Measurements from ENCODE around the gene C14orf132.
"Not testable (repeated sequence)": the region's sequence is repeated elsewhere in the genome, so short reads cannot be mapped to it uniquely, and the experiment has no call there.

Gene C14orf132

DNA sequence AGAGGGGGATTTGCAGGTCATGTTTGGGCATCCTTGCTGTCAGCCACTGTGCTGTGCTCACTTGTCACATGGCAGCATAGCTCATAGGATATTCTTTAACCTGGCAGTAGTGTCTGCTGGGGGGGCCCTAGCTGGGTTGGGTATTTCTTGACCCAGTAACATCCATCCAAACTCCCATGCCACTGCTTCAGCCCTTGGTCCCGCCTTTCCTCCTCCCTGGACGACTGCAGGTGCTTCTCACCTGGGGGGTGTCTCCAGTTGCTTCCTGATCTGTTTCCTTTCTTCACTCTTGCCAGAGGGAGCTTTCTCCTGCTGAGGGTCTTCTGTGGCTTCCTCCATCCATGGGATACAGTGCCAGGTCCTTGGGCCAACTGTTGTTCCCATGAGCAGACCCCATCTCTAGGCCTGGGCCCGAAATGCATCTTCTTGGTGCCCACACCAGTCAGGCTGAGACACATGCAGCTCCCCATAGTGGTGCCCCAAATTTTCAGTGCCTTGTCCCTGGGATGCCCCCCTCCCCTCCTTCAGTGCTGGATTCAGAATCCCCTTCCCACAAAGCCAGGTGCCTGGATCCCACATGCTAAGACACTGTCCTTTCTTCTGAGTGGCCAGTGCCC, 20.5 kb downstream of the C14orf132 start:
- no peak for DNase-seq (ENCODE audit: low read depth in 2 of 2)

DNA sequence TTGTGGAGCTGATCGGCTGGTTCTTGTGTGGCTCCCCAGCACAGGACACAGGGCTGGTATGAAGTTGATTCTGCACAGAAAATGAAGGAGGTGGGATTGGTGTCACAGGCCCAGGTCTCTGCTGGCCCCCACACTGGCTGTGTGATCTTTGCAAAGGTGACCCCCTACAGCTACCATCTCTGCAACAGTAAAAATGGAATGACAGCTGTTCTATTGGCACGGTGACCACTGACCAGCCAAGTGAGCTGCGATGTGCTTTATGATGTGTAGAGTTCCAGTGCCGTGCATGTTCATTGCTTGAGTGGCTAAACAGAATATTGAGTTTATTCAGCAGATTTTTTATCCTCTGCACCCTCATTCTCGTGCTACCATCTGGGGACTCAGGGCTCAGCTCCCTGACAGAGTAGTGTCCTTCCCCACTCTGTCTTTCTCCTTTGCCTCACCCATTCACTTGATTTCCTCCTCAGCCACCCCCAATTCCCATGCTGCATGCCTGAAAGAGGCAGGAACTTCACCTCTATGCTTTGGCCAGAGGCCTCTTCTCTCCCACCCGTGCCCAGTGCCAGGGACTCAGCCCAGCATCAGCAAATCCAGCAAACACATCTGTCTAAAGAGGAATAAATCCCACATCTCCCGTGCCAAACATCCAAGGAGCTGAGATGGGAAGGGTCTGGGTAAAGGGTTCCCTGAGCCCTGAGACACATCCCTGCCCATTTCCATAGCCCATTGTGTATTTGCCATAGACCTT, 21.2 kb downstream of the C14orf132 start:
- no peak for DNase-seq (ENCODE audit: low read depth in 2 of 2)

- no peak for DNase-seq (ENCODE audit: low read depth in 2 of 2)
Measured at GRCh38 chr14:96062010-96062409, 22.8 kb downstream of the C14orf132 start.

DNA sequence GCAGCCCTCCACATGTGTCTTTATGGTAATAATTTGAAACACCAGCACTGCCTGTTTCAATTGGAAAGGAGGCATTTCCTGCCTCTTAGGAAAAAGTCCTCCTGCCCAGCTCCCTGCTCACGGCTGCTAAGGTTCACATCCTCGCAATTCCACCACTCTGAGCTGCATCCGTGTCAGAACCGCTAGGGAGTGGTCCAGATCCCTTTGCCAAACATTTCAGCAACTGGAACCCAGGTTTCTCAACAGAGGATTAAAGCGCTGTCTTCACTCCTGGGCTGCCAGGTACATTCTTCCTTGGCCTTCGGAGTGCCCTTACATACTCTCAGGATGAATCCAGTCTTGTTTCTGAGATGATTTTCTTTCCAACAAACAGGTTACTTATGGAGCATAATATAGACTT, 23.3 kb downstream of the C14orf132 start:
- DNase-seq (ENCODE audit: low read depth in 2 of 2): no peak

- no peak for DNase-seq (ENCODE audit: low read depth in 2 of 2)
Measured at GRCh38 chr14:96064866-96065265, 25.7 kb downstream of the C14orf132 start.

DNA sequence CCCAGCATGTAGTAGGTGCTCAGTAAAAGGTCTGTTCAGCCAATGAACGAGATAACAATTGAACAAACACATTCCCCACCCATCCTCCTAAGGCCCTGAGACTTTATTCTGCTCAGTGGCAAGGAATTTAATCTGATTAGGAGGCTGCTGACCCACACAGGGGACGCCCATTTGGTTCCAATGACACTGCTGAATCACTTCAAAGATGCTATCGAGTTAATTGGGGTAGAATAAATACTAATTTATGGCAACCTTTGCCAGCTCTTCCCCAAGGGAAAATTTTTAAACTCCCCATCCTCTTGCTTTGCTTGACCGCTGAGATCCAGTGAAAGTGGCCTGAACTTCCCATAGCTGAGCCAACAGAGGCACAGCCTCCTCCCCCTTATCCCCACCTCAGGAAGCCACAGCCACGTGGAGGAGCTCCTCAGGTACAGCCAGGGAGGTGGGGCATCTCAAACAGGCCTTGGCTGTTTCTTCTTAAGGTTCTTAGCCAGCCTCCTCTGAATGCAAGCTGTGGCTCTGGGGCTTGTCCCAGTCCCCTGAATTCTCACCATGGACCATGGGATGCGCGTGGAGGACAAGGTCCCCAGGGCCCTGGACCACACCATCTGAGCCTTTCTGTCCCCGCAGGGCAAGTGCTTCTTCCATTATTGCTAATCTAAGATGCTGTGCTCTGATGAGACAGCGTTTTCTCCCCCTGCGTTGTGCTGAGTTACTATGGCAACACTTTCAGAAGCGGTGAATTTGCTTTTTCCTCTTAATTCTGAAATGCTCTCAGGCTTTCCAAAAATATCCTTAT, 26.7 kb downstream of the C14orf132 start:
- no peak for DNase-seq (ENCODE audit: low read depth in 2 of 2)

DNA sequence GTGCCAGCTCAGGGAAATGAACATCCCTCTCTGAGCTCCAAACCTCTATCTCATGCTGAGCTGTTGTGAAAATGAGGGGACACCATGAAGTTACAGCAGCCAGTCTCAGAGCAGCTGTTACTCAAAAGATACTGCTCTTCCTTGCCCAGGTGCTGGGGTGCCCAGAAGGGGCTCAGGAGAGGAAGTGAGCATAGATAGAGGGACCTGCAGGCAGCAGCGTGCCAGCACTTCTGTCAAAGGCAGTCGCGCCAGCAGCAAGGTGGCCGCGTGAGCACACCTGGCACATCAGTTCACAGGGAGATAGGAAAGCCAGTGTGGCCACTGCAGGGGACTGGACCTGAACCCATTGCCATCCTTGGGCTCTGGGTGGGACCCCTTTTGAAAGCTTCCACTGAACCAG, 27.8 kb downstream of the C14orf132 start:
- no peak for DNase-seq (ENCODE audit: low read depth in 2 of 2)

- no peak for DNase-seq (ENCODE audit: low read depth in 2 of 2)
Measured at GRCh38 chr14:96067985-96068930, 29.1 kb downstream of the C14orf132 start.

DNA sequence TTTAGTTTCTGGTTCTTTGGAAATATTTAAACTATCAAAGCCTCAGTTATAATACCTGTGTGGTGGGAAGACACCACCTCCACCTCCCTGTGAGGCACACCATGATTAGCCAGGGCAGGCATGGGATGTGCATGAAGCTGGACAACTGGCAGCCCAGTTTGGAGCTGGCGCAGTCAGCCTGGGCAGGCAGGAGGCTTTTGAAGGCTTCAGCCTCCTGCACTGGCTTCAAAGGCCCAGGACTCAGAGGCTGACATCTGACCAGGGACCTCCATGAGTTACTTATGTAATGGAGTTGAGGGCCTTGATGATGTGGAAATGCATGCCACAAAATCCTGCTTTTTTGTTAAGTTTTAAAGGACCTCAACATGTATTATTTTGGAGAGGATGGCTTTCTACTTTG, 30.3 kb downstream of the C14orf132 start:
- no peak for DNase-seq (ENCODE audit: low read depth in 2 of 2)

GRCh38 chr14:96071561-96071960, 32.4 kb downstream of the C14orf132 start:
- no peak for DNase-seq (ENCODE audit: low read depth in 2 of 2)

DNA sequence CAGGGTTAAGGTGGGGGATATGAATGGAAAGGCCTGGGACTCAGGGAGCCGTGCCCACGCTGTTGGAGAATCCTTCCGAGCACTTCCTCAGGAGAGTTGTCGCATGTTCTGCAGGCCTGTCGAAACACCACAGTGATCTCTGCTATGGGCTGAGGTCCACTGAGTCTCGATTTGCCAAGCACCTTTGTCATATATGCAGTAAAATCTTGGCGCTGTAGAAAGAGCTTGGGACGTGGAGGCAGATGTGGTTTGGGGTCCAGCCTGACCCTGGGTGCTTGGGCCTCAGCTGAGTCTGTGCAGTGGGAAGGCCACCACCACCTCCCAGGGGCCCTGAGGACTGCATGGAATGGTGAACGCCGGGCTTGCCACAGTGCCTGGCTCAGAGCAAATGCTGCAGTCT, 32.9 kb downstream of the C14orf132 start:
- no peak for DNase-seq (ENCODE audit: low read depth in 2 of 2)

- DNase-seq (ENCODE audit: low read depth in 2 of 2): no peak
Measured at GRCh38 chr14:96072746-96073145, 33.6 kb downstream of the C14orf132 start.

- not testable (repeated sequence) for DNase-seq (ENCODE audit: low read depth in 2 of 2)
Measured at GRCh38 chr14:96073260-96074039, 34.3 kb downstream of the C14orf132 start.

GRCh38 chr14:96077983-96078624, 38.9 kb downstream of the C14orf132 start:
- no peak for DNase-seq (ENCODE audit: low read depth in 2 of 2)

GRCh38 chr14:96078625-96079016, 39.5 kb downstream of the C14orf132 start:
- no peak for DNase-seq (ENCODE audit: low read depth in 2 of 2)

DNA sequence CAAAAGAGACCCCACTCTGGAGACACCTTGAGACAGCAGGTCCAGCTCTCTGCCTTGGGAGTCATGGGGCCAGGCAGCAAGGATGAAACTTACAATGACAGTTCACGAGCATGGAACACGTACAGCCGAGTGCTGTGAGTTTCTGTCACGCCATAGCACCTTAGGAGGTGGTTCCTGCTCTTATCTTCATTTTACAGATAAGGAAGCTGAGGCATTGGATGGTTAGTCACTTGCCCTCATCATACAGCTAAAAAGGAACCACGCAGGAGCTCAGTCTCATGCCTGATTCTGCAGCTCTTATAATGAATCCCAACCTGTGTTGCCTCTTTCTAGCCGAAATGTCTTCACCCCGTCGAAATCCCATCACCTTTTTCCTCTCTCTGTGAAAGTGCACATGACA, 39.9 kb downstream of the C14orf132 start:
- no peak for DNase-seq (ENCODE audit: low read depth in 2 of 2)

DNA sequence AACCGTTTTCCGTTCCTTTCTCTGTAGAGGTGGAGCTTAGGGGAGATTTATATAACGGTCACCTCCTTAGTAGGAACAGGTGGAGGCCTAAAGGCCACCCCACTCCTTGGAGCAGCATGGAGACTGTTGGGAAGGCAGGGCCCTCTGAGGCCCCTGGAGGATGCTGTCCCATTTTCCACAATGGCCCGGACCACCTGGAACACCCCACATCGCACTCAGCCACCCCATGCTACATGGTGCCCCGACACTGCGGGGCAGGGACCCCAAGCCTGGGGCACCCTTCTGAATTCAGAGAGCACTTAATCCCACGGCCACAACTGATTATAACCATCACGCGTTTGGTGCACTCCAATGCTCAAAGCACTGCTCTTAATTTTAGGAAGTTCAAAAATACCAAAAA, 41.4 kb downstream of the C14orf132 start:
- no peak for DNase-seq (ENCODE audit: low read depth in 2 of 2)

- no peak for DNase-seq (ENCODE audit: low read depth in 2 of 2)
Measured at GRCh38 chr14:96081224-96081623, 42.1 kb downstream of the C14orf132 start.

DNA sequence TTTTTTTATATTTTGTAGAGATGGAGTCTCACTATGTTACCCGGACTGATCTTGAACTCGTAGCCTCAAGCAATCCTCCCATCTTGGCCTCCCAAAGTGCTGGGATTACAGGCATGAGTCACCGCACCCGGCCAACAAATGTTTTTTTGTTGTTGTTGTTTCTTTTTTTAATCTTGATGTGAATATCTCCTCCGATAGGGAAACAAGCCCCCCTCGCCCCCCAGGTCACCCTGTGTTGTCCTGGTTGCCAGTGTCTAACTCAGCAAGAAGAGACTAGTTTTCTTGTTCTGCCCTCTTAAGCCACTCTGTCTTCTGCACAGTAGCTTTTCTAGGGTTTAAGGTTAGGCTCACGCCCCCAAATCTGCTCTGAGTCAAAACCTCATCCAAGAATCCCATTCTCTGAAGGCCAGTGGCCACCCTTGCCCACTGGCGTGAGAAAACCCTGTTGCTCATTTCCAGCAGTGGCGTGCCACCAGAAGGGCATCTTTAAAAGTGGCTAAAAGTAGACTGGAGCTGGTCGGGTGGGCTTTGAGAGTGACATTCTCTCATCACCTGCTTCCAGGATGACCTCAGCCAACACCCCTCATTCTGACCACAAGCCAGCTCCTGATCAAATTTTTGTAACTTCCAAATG, 42.7 kb downstream of the C14orf132 start:
- no peak for DNase-seq (ENCODE audit: low read depth in 2 of 2)

Data from stimulated activated CD4-positive, alpha-beta T cell treated with anti-CD3 and anti-CD28 coated beads, Interleukin-4, amount 100 ng/mL, for 48 hours (primary cell).